ENCODE results near the gene TSEN34.

DNA sequence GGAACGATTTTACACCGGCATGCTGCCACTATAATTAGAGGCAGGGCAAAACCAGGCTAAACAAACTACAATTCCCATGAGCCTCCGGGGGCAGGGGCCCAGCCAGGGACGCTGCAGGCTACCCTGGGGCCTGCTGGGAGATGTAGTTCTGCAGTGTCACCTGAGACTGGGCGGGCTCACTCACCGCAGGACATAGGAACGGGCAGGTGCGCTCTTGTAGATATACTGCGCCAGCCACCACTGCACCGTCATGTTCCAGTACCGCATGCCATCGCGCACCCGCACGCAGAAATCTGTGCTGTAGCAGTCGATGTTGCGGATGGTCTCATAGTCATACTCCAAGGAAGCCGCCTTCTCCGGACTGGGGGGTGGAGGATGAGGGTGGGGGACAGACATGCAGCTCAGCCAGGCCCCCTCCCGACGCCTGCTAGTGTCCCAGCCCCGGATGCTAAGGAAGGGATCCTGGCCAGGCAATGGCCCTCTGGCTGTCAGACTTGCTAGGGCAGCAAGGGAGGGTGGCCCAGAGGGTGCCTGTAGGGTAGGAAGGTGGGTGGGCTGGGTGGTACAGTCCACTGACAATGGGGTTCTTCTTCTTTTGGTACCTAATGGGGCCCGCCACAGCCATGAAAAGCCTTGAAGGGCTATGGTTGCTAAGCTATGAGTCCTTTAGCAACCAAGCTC, 12.4 kb upstream of the TSEN34 start:
- TF ChIP-seq, protein P1, sequence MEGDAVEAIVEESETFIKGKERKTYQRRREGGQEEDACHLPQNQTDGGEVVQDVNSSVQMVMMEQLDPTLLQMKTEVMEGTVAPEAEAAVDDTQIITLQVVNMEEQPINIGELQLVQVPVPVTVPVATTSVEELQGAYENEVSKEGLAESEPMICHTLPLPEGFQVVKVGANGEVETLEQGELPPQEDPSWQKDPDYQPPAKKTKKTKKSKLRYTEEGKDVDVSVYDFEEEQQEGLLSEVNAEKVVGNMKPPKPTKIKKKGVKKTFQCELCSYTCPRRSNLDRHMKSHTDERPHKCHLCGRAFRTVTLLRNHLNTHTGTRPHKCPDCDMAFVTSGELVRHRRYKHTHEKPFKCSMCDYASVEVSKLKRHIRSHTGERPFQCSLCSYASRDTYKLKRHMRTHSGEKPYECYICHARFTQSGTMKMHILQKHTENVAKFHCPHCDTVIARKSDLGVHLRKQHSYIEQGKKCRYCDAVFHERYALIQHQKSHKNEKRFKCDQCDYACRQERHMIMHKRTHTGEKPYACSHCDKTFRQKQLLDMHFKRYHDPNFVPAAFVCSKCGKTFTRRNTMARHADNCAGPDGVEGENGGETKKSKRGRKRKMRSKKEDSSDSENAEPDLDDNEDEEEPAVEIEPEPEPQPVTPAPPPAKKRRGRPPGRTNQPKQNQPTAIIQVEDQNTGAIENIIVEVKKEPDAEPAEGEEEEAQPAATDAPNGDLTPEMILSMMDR (conservative IDR thresholded peaks at IDR 0.05) = no peak
- TF ChIP-seq ZFX (IDR thresholded peaks at IDR 0.05) = no peak
